ENCODE measurements around the gene MUSK. TPM values are rescaled to one million over a fixed set of nuclear protein-coding genes. Genes with fewer than 3 reads are reported as not detected.

The MUSK gene
- not detected in 2 replicates for total RNA-seq

DNA sequence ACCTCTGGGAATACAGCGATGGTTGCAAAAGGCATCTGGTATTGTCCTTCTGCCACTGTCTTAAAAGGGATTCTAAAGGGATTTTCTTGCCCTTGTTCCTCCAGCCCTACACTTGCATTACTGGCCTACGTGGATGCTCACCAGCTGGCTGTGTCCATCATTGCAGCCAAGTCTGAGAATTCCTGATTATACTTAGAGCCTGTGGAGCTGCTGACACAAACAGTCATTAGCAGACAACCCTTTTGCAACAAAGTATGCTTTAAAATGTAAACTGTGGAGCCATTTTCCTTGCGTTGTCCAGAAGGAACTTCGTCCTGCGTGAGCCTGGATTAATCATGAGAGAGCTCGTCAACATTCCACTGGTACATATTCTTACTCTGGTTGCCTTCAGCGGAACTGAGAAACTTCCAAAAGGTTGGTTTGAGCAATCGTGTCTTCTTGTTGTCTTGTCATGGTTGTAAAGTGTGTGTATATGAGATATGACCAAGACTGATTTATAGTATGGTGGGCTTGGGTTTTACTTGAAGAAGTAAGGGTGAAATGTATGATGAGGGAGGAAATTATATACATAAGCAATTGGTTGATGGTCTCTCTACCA lies at the start of gene MUSK:
MUSK (plus strand) TSS at position 222 of the 598 bp plus-strand sequence; CDS start at position 336, 114 bp downstream.

Other genes starting within 250 kb of the MUSK start
- 0.16 and 0.38 TPM in 2 replicates for gene SVEP1, start 89.0 kb upstream of the MUSK start, total RNA-seq

Measured in mesangial cell (primary cell).